Measurements from ENCODE around the gene DTD2. TPM values are rescaled to one million over a fixed set of nuclear protein-coding genes. Genes with fewer than 3 reads are reported as not detected.

DTD2 gene
- total RNA-seq, 1 donor = 64.1 TPM

DNA sequence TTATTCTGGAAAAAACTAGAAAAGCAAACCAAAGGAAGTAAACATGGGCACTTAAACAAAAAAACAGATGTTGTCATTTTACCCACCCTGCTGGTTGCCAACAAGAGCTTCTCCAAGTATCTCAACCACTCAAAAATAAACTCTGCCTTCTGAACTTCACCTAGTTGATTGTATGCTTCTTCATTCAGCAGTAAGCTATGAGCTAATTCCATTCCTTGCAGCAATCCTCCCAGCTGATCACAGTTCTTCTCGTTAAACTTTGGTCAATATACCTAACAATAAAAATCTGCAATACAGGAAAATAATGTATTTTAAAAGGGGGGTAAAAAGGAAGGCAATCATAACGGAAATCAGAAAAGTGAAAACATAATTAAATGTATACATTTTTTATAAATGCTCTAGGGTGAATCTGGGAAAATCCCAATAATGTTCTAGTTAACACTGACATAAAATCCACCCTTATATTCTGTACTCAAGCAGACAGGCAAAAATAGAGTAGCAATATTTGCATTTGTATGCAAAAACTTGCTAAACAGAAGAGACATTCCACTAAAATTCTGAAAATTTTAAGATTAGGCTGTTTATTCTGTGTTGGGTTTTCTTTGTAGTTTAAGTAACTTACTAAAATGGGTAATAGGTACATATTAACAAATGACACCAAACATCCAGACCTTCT, 54.4 kb downstream of the DTD2 start:
- H3K79me2 ChIP-seq (ENCODE audit: insufficient read depth, low read length) = peaks cover 40% of the 10 kb centered on the region
- peaks cover 21% of the 10 kb centered on the region for H3K36me3 ChIP-seq (ENCODE audit: insufficient read depth, low read length)
- DNase-seq (ENCODE audit: insufficient read length, low spot score, missing footprints) = no peak
- H4K20me1 ChIP-seq (ENCODE audit: insufficient read depth, low read length) = peaks cover 11% of the 10 kb centered on the region
- H3K27ac ChIP-seq (ENCODE audit: low read depth, low read length) = no peak overlapping the region
- H2AFZ ChIP-seq (ENCODE audit: low read length) = no peak overlapping the region
- no peak overlapping the region for H3K4me2 ChIP-seq (ENCODE audit: insufficient read depth, low read length)
- H3K27me3 ChIP-seq (ENCODE audit: insufficient read depth, low read length) = no peaks in the 10 kb centered on the region
- no peak for TF ChIP-seq CTCF (IDR thresholded peaks at IDR 0.05; ENCODE audit: extremely low read depth, low read depth, low read length)
- H3K4me1 ChIP-seq (ENCODE audit: insufficient read depth, low read length) = no peaks in the 10 kb centered on the region
- H3K4me3 ChIP-seq (ENCODE audit: insufficient read depth, low read length) = no peak overlapping the region
- no peaks in the 10 kb centered on the region for H3K9me3 ChIP-seq (ENCODE audit: low read depth, low read length)

DNA sequence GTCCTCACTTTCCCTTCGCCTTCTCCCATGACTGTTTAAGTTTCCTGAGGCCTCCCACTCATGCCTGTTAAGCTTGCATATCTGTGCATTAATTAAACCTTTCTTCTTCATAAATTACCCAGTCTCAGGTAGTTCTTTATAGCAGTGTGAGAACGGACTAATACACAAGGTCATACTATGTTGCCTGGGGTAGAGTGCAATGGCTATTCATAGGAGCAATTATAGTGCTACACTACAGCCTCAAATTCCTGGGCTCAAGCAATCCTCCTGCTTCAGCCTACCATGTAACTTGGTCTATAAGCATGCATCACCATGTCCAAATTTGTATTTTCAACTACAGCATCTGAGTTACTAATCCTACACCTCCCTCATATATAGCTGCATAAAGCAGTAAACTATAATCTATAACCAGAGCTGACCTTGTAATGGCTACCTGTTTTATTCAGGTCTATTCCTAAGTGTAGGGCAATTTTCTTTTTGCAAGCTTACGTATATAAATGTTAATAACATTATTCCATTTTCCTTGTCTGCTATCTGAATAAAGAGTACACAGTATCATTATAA, 55.9 kb downstream of the DTD2 start:
- DNase-seq (ENCODE audit: insufficient read length, low spot score, missing footprints) = no peak
- TF ChIP-seq CTCF (IDR thresholded peaks at IDR 0.05; ENCODE audit: extremely low read depth, low read depth, low read length) = no peak
- Histone ChIP-seq H3K4me2 (ENCODE audit: insufficient read depth, low read length) (no peak overlapping the region), H4K20me1 (ENCODE audit: insufficient read depth, low read length) (peaks cover 9% of the 10 kb centered on the region), H3K4me1 (ENCODE audit: insufficient read depth, low read length) (no peaks in the 10 kb centered on the region), H3K9me3 (ENCODE audit: low read depth, low read length) (no peaks in the 10 kb centered on the region), H3K36me3 (ENCODE audit: insufficient read depth, low read length) (peaks cover 27% of the 10 kb centered on the region), H3K79me2 (ENCODE audit: insufficient read depth, low read length) (peaks cover 31% of the 10 kb centered on the region), H3K27me3 (ENCODE audit: insufficient read depth, low read length) (no peaks in the 10 kb centered on the region), H3K27ac (ENCODE audit: low read depth, low read length) (no peak overlapping the region), H2AFZ (ENCODE audit: low read length) (no peak overlapping the region), H3K4me3 (ENCODE audit: insufficient read depth, low read length) (no peak overlapping the region)

DNA sequence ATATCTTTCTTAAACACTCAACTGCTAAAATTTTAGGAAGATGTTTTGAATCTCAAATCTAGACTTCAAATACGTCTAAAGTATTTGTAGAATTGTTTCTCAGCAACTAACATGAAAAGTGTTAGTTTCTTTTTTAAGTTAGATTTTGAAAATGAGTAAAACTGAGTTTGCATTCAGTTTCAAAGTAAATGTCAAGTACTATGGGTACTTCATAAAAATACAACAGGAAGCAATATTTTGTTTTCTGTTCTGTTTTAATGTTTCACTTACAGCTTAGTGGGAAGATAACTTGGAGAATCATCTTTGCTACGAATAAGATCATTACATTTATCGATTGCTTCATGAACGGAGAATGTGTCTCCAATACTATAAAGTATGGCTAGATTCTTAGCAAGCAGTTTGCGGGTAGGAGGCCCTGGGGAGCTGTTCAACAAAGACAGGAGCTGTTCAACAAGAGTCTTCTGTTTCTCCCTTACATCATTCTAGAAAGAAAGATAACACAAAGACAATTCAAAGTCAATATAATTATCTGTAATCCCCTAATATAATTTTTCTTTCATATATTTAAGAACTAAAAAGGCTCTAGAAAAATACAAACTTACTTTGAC, 57.2 kb downstream of the DTD2 start:
- Histone ChIP-seq H3K27ac (ENCODE audit: low read depth, low read length) (no peak overlapping the region), H3K36me3 (ENCODE audit: insufficient read depth, low read length) (peaks cover 36% of the 10 kb centered on the region)
- DNase-seq (ENCODE audit: insufficient read length, low spot score, missing footprints) = no peak

More for the DNA sequence above, 57.2 kb downstream of the DTD2 start:
- H3K4me2 ChIP-seq (ENCODE audit: insufficient read depth, low read length) = no peak overlapping the region
- no peak overlapping the region for H2AFZ ChIP-seq (ENCODE audit: low read length)
- H3K4me1 ChIP-seq (ENCODE audit: insufficient read depth, low read length) = no peaks in the 10 kb centered on the region
- no peaks in the 10 kb centered on the region for H3K27me3 ChIP-seq (ENCODE audit: insufficient read depth, low read length)
- no peaks in the 10 kb centered on the region for H3K9me3 ChIP-seq (ENCODE audit: low read depth, low read length)
- no peak for TF ChIP-seq CTCF (IDR thresholded peaks at IDR 0.05; ENCODE audit: extremely low read depth, low read depth, low read length)
- peaks cover 6% of the 10 kb centered on the region for H4K20me1 ChIP-seq (ENCODE audit: insufficient read depth, low read length)
- no peak overlapping the region for H3K4me3 ChIP-seq (ENCODE audit: insufficient read depth, low read length)
- peaks cover 19% of the 10 kb centered on the region for H3K79me2 ChIP-seq (ENCODE audit: insufficient read depth, low read length)

Other genes starting within 250 kb of the DTD2 start
- 240 and 246 TPM in 2 replicates for gene HECTD1, start 249.7 kb downstream of the DTD2 start, total RNA-seq
- 38.3 and 46.0 TPM in 2 replicates for gene HEATR5A, start 37.0 kb downstream of the DTD2 start, total RNA-seq
- not detected in 2 replicates for gene GPR33, start 30.5 kb upstream of the DTD2 start, total RNA-seq
- 11.6 and 14.1 TPM in 2 replicates for gene NUBPL, start 103.9 kb upstream of the DTD2 start, total RNA-seq